ENCODE data around the gene TBC1D16.

The TBC1D16 gene

GRCh38 chr17:79948945-79949655 is 86.6 kb downstream of the TBC1D16 start:
- no peak for DNase-seq

GRCh38 chr17:79948406-79948944 is 87.2 kb downstream of the TBC1D16 start:
- DNase-seq, result no peak

GRCh38 chr17:79947351-79948031 is 88.2 kb downstream of the TBC1D16 start:
- no peak for DNase-seq

GRCh38 chr17:79946352-79947231 is 89.1 kb downstream of the TBC1D16 start:
- DNase-seq, result no peak

GRCh38 chr17:79945591-79946255 is 89.9 kb downstream of the TBC1D16 start:
- DNase-seq, result no peak

GRCh38 chr17:79944821-79945391 is 90.8 kb downstream of the TBC1D16 start:
- no peak for DNase-seq

- DNase-seq, result no peak
Measured at GRCh38 chr17:79944251-79944812, 91.3 kb downstream of the TBC1D16 start.

- no peak for DNase-seq
Measured at GRCh38 chr17:79943347-79944241, 92.1 kb downstream of the TBC1D16 start.

GRCh38 chr17:79942591-79943346 is 92.9 kb downstream of the TBC1D16 start:
- no peak for DNase-seq

GRCh38 chr17:79942011-79942405 is 93.7 kb downstream of the TBC1D16 start:
- no peak for DNase-seq

GRCh38 chr17:79941088-79942010 is 94.3 kb downstream of the TBC1D16 start:
- no peak for DNase-seq

GRCh38 chr17:79940459-79941087 is 95.1 kb downstream of the TBC1D16 start:
- no peak for DNase-seq

- DNase-seq, result no peak
Measured at GRCh38 chr17:79939755-79940458, 95.8 kb downstream of the TBC1D16 start.

GRCh38 chr17:79939094-79939435 is 96.6 kb downstream of the TBC1D16 start:
- no peak for DNase-seq

GRCh38 chr17:79938336-79939093 is 97.2 kb downstream of the TBC1D16 start:
- no peak for DNase-seq

- DNase-seq, result no peak
Measured at GRCh38 chr17:79937391-79938335, 98.0 kb downstream of the TBC1D16 start.
